Stomach (tissue), 4 donors: Measurements from ENCODE around the gene EBNA1BP2.
"Not testable (repeated sequence)": the region's sequence is repeated elsewhere in the genome, so short reads cannot be mapped to it uniquely, and the experiment has no call there.

Experiments
- POLR2A ChIP-seq, 4 donors: fragments of 450-650 bp; IDR thresholded peaks; one replicate each; pipeline ENCODE4 v1.6.1; 2016; ENCODE audit warnings: antibody characterized with exemption in 4 of 4, control low read depth in 2 of 4, mild to moderate bottlenecking in 1 of 4, moderate library complexity in 1 of 4
- TF ChIP-seq, protein P1 (sequence below), 7 experiments: fragments of 450-650 bp in 4 of 7; fragments of 200-600 bp in 3 of 7; sonication (generic) in 3 of 7; IDR thresholded peaks; one replicate each; pipeline ENCODE4 v1.5.1; 2016 to 2019; ENCODE audit warnings: antibody characterized with exemption in 7 of 7, control low read depth in 2 of 7, mild to moderate bottlenecking in 1 of 7

DNA sequence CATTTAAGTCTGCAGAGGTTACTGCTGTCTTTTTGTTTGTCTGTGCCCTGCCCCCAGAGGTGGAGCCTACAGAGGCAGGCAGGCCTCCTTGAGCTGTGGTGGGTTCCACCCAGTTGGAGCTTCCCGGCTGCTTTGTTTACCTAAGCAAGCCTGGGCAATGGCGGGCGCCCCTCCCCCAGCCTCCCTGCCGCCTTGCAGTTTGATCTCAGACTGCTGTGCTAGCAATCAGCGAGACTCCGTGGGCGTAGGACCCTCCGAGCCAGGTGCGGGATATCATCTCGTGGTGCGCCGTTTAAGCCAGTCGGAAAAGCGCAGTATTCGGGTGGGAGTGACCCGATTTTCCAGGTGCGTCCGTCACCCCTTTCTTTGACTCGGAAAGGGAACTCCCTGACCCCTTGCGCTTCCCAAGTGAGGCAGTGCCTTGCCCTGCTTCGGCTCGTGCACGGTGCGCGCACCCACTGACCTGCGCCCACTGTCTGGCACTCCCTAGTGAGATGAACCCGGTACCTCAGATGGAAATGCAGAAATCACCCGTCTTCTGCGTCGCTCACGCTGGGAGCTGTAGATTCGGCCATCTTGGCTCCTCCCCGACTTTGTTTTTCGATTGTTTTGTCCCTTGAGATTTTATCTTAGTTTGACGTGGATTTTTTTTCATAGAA lies 52.0 kb downstream of the EBNA1BP2 start:
- TF ChIP-seq, protein P1, sequence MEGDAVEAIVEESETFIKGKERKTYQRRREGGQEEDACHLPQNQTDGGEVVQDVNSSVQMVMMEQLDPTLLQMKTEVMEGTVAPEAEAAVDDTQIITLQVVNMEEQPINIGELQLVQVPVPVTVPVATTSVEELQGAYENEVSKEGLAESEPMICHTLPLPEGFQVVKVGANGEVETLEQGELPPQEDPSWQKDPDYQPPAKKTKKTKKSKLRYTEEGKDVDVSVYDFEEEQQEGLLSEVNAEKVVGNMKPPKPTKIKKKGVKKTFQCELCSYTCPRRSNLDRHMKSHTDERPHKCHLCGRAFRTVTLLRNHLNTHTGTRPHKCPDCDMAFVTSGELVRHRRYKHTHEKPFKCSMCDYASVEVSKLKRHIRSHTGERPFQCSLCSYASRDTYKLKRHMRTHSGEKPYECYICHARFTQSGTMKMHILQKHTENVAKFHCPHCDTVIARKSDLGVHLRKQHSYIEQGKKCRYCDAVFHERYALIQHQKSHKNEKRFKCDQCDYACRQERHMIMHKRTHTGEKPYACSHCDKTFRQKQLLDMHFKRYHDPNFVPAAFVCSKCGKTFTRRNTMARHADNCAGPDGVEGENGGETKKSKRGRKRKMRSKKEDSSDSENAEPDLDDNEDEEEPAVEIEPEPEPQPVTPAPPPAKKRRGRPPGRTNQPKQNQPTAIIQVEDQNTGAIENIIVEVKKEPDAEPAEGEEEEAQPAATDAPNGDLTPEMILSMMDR (IDR thresholded peaks at IDR 0.05): not testable (repeated sequence)
- TF ChIP-seq POLR2A (IDR thresholded peaks at IDR 0.05): not testable (repeated sequence)
